GM18508 (cell line): ENCODE measurements around the gene SLC35F3.
A peak's percentile ranks its signal among the peaks of the same experiment; 100 is the strongest.

ENCODE experiments used
- ATAC-seq: cut with Tn5 transposase; IDR thresholded peaks from one replicate; pipeline ENCODE4 v1.9.1; 2021; ENCODE audit warnings: moderate number of reproducible peaks; ENCODE audit not compliant: insufficient read depth, unreplicated experiment

The SLC35F3 gene

GRCh38 chr1:234265861-234266260, 361.4 kb downstream of the SLC35F3 start:
- ATAC-seq, result no peak

DNA sequence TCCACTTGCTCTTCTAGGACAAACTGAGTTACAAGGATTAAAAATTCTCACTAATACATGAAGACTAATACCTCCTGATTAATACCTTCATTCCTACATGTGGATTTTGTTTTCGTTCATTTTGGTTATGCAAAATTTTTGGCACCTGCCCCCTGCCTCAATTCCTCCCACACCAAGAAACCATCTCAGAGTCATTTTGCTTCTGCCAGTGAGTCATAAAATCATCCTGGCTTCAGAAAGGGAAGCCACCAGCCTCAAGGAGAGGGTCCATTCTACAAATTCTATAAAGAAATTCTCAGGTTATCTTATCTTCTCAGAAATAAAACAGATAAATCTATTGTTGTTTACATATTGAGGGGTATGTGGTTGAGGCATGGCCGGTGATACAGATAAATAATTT, 365.6 kb downstream of the SLC35F3 start:
- no peak for ATAC-seq

DNA sequence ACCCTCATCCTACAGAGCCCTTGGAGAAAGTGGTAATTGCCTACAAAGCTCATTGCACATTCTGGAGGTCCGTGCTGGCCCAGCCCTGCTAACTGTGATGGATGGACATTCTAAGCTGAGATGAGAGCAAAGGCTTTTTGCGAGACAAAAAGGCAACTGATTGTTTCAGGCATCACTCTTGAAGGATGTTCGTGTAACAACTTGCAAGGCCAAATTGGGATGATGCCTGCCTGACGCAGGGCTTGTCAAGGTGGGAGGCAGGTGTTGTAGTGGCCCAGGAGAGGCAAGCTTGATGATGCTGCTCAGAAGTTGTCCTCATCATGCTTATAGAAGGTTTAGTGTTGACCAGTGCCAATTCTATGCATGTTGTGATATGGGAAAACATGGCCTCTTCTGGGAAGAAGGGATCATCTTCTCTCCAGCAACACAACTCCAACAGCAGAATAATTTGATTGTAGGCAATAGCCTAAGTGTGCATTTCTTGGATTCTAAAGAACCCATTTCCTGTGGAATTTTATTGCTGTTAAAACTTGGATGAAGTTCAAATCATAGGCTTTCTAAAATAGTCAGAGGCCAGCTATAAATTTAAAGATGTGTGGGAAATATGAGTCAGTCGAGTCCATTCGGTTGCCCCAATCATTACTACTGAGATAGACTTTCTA, 366.2 kb downstream of the SLC35F3 start:
- ATAC-seq, result no peak

DNA sequence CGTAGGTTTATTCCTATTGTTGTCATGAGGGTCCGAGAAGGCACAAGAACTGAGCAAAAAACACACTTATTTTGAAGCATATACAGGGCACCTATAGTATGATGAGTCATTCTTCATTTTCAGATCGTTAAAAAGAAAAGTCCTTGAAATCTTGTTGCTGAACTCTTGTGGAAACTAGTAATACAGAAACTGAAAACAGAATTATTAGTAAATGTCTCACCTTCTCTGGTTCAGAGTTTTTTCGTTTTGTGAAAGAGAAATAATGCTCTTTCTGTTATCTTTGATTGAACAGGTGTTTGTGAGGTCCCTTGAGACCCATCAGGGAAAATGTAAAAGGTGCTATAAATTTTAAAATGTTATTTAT, 366.7 kb downstream of the SLC35F3 start:
- ATAC-seq, result peak; percentile 98

- no peak for ATAC-seq
These were observed 368.3 kb downstream of the SLC35F3 start for GRCh38 chr1:234272656-234273312.

GRCh38 chr1:234273981-234274380, 369.5 kb downstream of the SLC35F3 start:
- ATAC-seq, result no peak

- ATAC-seq, result no peak
These were observed 371.8 kb downstream of the SLC35F3 start for GRCh38 chr1:234276151-234276788.

GRCh38 chr1:234277161-234277868, 372.8 kb downstream of the SLC35F3 start:
- ATAC-seq, result no peak

DNA sequence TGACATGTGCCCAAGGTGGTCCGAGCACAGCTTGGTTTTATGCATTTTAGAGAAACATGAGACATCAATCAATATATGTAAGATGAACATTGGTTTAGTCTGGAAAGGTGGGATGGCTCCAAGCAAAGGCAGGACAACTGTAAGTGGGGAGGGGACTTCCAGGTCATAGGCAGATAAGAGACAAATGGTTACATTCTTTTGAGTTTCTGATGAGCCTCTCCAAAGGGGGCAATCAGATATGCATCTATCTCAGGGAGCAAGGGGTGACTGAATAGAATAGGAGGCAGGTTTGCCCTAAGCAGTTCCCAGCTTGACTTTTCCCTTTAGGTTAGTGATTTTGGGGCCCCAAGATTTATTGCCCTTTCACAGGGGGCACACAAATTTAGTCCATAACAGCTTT, 374.5 kb downstream of the SLC35F3 start:
- ATAC-seq, result no peak

- no peak for ATAC-seq
These were observed 376.0 kb downstream of the SLC35F3 start for GRCh38 chr1:234280500-234280899.

- no peak for ATAC-seq
These were observed 377.5 kb downstream of the SLC35F3 start for GRCh38 chr1:234281826-234282489.

GRCh38 chr1:234286206-234286605, 381.7 kb downstream of the SLC35F3 start:
- ATAC-seq, result no peak

- no peak for ATAC-seq
These were observed 384.5 kb downstream of the SLC35F3 start for GRCh38 chr1:234288946-234289345.

GRCh38 chr1:234289538-234290305, 385.2 kb downstream of the SLC35F3 start:
- ATAC-seq, result no peak

- no peak for ATAC-seq
These were observed 387.5 kb downstream of the SLC35F3 start for GRCh38 chr1:234292011-234292410.

DNA sequence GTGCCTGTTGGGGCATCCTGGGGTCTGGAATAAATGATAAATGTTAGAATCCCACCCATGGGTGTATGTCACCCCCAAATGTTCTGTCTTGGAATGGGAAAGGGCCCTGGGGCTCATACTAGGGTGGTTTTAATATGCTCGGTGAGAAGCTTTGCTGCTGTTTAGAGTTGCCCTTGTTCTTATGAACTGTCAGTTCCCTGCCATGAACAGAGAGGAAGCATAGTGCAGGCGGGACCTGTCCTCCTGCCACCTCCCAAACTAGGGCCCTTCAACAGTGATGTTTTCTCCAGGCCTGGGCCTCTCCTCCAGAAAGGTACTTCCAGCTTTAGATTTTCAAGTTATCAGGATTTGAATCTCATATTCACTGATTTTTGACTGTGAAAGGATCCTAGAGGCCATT, 388.1 kb downstream of the SLC35F3 start:
- no peak for ATAC-seq

- ATAC-seq, result no peak
These were observed 389.8 kb downstream of the SLC35F3 start for GRCh38 chr1:234294109-234294817.

GRCh38 chr1:234295068-234295467, 390.6 kb downstream of the SLC35F3 start:
- ATAC-seq, result no peak

- ATAC-seq, result no peak
These were observed 391.1 kb downstream of the SLC35F3 start for GRCh38 chr1:234295626-234296025.
